HAP-1 (cell line): ENCODE measurements around the gene KANSL1.
"Not testable (repeated sequence)": the region's sequence is repeated elsewhere in the genome, so short reads cannot be mapped to it uniquely, and the experiment has no call there.

Experiments used
- DNase-seq, 2 experiments: peaks; one replicate each; pipeline ENCODE4 v3.0.0-alpha.2; 2016 to 2020; ENCODE audit warnings: low spot score in 2 of 2
- H3K27me3 ChIP-seq: fragments of 250-450 bp; sonication (Bioruptor Pico); 2 replicates; pipeline ENCODE4 v1.5.1; 2020; ENCODE audit warnings: low read depth, mild to moderate bottlenecking, moderate library complexity
- H3K36me3 ChIP-seq: fragments of 250-450 bp; sonication (Bioruptor Pico); replicated peaks from 2 replicates; pipeline ENCODE4 v1.5.1; 2020; ENCODE audit warnings: mild to moderate bottlenecking
- H3K4me1 ChIP-seq: fragments of 250-450 bp; sonication (Bioruptor Pico); 2 replicates; pipeline ENCODE4 v1.5.1; 2020; ENCODE audit warnings: mild to moderate bottlenecking
- H3K4me3 ChIP-seq: fragments of 250-450 bp; sonication (Bioruptor Pico); 2 replicates; pipeline ENCODE4 v1.5.1; 2020; ENCODE audit warnings: mild to moderate bottlenecking, moderate library complexity
- H3K9me3 ChIP-seq: fragments of 250-450 bp; sonication (Bioruptor Pico); 2 replicates; pipeline ENCODE4 v1.5.1; 2020; ENCODE audit warnings: mild to moderate bottlenecking, moderate library complexity
- in situ Hi-C: fragments of 300-500 bp; cut with MboI; formaldehyde crosslinking; loops from 3 replicates; pipeline ENCODE4 v1.14.3; 2020; ENCODE audit warnings: low sequenced_read_pairs, inconsistent platforms, mixed read lengths

The KANSL1 gene

DNA sequence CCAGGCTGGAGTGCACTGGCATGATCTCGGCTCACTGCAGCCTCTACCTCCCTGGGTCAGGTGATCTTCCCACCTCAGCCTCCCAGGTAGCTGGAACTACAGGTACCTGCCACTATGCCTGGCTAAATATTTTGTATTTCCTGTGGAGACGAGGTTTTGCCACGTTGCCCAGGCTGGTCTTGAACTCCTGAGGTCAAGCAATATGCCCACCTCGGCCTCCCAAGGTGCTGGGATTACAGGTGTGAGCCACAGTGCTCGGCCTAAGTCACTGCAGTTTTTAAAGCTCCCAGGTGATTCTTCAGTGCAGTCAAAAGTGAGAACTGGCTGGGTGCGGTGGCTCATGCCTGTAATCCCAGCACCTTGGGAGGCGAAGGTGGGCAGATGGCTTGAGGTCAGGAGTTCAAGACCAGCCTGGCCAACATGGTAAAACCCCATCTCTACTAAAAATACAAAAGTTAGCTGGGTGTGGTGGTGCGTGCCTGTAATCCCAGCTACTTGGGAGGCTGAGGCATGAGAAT lies 173.8 kb downstream of the KANSL1 start:
- in situ Hi-C loops, H3K27me3 ChIP-seq, H3K36me3 ChIP-seq: not testable (repeated sequence)

DNA sequence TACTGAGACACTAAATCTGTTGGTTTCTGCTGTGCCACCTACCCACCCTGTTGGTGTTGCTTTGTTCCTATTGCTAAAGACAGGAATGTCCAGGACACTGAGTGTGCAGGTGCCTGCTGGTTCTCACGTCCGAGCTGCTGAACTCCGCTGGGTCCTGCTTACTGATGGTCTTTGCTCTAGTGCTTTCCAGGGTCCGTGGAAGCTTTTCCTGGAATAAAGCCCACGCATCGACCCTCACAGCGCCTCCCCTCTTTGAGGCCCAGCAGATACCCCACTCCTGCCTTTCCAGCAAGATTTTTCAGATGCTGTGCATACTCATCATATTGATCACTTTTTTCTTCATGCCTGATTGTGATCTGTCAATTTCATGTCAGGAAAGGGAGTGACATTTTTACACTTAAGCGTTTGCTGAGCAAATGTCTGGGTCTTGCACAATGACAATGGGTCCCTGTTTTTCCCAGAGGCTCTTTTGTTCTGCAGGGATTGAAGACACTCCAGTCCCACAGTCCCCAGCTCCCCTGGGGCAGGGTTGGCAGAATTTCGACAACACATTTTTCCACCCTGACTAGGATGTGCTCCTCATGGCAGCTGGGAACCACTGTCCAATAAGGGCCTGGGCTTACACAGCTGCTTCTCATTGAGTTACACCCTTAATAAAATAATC lies 179.6 kb downstream of the KANSL1 start:
- H3K9me3 ChIP-seq, result no peaks in the 10 kb centered on the region
- no peaks in the 10 kb centered on the region for H3K4me1 ChIP-seq
- no peak overlapping the region for H3K4me3 ChIP-seq
- in situ Hi-C loops, result no loop called here
- no peaks in the 10 kb centered on the region for H3K36me3 ChIP-seq
- no peaks in the 10 kb centered on the region for H3K27me3 ChIP-seq
- DNase-seq, result no peak

More for the DNA sequence above, 173.8 kb downstream of the KANSL1 start:
- not testable (repeated sequence) for DNase-seq, H3K4me3 ChIP-seq, H3K4me1 ChIP-seq, H3K9me3 ChIP-seq

DNA sequence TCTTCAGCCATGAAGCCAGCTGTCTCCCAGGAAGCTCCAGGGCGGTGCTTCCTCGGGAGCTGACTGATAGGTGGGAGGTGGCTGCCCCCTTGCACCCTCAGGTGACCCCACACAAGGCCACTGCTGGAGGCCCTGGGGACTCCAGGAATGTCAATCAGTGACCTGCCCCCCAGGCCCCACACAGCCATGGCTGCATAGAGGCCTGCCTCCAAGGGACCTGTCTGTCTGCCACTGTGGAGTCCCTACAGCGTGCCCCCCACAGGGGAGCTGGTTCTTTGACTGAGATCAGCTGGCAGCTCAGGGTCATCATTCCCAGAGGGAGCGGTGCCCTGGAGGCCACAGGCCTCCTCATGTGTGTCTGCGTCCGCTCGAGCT lies 180.1 kb downstream of the KANSL1 start:
- H3K27me3 ChIP-seq, result no peaks in the 10 kb centered on the region
- no peaks in the 10 kb centered on the region for H3K9me3 ChIP-seq
- no peaks in the 10 kb centered on the region for H3K4me1 ChIP-seq
- no peak overlapping the region for H3K4me3 ChIP-seq
- in situ Hi-C loops, result no loop called here
- no peaks in the 10 kb centered on the region for H3K36me3 ChIP-seq
- no peak for DNase-seq

DNA sequence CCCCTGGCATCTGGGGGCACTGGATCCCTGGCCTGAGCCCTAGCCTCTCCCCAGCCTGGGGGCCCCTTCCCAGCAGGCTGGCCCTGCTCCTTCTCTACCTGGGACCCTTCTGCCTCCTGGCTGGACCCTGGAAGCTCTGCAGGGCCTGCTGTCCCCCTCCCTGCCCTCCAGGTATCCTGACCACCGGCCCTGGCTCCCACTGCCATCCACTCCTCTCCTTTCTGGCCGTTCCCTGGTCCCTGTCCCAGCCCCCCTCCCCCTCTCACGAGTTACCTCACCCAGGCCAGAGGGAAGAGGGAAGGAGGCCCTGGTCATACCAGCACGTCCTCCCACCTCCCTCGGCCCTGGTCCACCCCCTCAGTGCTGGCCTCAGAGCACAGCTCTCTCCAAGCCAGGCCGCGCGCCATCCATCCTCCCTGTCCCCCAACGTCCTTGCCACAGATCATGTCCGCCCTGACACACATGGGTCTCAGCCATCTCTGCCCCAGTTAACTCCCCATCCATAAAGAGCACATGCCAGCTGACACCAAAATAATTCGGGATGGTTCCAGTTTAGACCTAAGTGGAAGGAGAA lies 180.6 kb downstream of the KANSL1 start:
- Histone ChIP-seq H3K9me3 (no peaks in the 10 kb centered on the region), H3K4me1 (no peaks in the 10 kb centered on the region), H3K36me3 (no peaks in the 10 kb centered on the region), H3K4me3 (no peak overlapping the region), H3K27me3 (no peaks in the 10 kb centered on the region)
- in situ Hi-C loops, result no loop called here
- no peak for DNase-seq

DNA sequence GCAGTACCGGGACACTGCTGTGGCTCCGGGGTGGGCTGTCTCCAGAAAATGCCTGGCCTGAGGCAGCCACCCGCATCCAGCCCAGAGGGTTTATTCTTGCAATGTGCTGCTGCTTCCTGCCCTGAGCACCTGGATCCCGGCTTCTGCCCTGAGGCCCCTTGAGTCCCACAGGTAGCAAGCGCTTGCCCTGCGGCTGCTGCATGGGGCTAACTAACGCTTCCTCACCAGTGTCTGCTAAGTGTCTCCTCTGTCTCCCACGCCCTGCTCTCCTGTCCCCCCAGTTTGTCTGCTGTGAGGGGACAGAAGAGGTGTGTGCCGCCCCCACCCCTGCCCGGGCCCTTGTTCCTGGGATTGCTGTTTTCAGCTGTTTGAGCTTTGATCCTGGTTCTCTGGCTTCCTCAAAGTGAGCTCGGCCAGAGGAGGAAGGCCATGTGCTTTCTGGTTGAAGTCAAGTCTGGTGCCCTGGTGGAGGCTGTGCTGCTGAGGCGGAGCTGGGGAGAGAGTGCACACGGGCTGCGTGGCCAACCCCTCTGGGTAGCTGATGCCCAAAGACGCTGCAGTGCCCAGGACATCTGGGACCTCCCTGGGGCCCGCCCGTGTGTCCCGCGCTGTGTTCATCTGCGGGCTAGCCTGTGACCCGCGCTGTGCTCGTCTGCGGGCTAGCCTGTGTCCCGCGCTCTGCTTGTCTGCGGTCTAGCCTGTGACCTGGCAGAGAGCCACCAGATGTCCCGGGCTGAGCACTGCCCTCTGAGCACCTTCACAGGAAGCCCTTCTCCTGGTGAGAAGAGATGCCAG lies 181.3 kb downstream of the KANSL1 start:
- Histone ChIP-seq H3K4me1 (no peaks in the 10 kb centered on the region), H3K36me3 (no peaks in the 10 kb centered on the region), H3K4me3 (no peak overlapping the region), H3K27me3 (no peaks in the 10 kb centered on the region), H3K9me3 (no peaks in the 10 kb centered on the region)
- no peak for DNase-seq
- in situ Hi-C loops, result no loop called here

DNA sequence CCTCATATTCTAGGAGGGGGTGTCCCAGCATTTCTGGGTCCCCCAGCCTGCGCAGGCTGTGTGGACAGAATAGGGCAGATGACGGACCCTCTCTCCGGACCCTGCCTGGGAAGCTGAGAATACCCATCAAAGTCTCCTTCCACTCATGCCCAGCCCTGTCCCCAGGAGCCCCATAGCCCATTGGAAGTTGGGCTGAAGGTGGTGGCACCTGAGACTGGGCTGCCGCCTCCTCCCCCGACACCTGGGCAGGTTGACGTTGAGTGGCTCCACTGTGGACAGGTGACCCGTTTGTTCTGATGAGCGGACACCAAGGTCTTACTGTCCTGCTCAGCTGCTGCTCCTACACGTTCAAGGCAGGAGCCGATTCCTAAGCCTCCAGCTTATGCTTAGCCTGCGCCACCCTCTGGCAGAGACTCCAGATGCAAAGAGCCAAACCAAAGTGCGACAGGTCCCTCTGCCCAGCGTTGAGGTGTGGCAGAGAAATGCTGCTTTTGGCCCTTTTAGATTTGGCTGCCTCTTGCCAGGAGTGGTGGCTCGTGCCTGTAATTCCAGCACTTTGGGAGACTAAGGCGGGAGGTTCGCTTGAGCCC lies 182.5 kb downstream of the KANSL1 start:
- Histone ChIP-seq H3K9me3 (no peaks in the 10 kb centered on the region), H3K36me3 (no peaks in the 10 kb centered on the region), H3K27me3 (no peaks in the 10 kb centered on the region), H3K4me3 (no peak overlapping the region), H3K4me1 (no peaks in the 10 kb centered on the region)
- in situ Hi-C loops, result no loop called here
- no peak for DNase-seq

DNA sequence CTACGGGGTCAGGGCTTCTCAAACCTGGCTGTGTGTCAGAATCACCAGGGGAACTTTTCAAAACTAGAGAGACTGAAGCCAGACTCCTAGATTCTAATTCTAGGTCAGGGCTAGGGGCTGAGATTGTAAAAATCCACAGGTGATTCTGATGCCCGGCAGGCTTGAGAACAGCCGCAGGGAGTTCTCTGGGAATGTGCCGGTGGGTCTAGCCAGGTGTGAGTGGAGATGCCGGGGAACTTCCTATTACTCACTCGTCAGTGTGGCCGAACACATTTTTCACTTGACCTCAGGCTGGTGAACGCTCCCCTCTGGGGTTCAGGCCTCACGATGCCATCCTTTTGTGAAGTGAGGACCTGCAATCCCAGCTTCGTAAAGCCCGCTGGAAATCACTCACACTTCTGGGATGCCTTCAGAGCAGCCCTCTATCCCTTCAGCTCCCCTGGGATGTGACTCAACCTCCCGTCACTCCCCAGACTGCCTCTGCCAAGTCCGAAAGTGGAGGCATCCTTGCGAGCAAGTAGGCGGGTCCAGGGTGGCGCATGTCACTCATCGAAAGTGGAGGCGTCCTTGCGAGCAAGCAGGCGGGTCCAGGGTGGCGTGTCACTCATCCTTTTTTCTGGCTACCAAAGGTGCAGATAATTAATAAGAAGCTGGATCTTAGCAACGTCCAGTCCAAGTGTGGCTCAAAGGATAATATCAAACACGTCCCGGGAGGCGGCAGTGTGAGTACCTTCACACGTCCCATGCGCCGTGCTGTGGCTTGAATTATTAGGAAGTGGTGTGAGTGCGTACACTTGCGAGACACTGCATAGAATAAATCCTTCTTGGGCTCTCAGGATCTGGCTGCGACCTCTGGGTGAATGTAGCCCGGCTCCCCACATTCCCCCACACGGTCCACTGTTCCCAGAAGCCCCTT lies 183.3 kb downstream of the KANSL1 start:
- no peaks in the 10 kb centered on the region for H3K4me1 ChIP-seq
- no peaks in the 10 kb centered on the region for H3K9me3 ChIP-seq
- no peak for DNase-seq
- H3K4me3 ChIP-seq, result no peak overlapping the region
- H3K27me3 ChIP-seq, result no peaks in the 10 kb centered on the region
- in situ Hi-C loops, result loop anchor here (10.0 kb wide), 1 partner anchor 205 kb away; no protein-coding TSS in a partner anchor
- no peaks in the 10 kb centered on the region for H3K36me3 ChIP-seq

DNA sequence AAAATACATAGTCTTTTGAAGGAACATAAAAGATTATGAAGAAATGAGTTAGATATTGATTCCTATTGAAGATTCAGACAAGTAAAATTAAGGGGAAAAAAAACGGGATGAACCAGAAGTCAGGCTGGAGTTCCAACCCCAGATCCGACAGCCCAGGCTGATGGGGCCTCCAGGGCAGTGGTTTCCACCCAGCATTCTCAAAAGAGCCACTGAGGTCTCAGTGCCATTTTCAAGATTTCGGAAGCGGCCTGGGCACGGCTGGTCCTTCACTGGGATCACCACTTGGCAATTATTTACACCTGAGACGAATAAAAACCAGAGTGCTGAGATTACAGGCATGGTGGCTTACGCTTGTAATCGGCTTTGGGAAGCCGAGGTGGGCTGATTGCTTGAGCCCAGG lies 184.6 kb downstream of the KANSL1 start:
- DNase-seq, result no peak
- in situ Hi-C loops, result loop anchor here (10.0 kb wide), 1 partner anchor 206 kb away; no protein-coding TSS in a partner anchor
- no peaks in the 10 kb centered on the region for H3K9me3 ChIP-seq
- H3K27me3 ChIP-seq, result no peaks in the 10 kb centered on the region
- no peak overlapping the region for H3K4me3 ChIP-seq
- no peaks in the 10 kb centered on the region for H3K4me1 ChIP-seq
- H3K36me3 ChIP-seq, result no peaks in the 10 kb centered on the region

DNA sequence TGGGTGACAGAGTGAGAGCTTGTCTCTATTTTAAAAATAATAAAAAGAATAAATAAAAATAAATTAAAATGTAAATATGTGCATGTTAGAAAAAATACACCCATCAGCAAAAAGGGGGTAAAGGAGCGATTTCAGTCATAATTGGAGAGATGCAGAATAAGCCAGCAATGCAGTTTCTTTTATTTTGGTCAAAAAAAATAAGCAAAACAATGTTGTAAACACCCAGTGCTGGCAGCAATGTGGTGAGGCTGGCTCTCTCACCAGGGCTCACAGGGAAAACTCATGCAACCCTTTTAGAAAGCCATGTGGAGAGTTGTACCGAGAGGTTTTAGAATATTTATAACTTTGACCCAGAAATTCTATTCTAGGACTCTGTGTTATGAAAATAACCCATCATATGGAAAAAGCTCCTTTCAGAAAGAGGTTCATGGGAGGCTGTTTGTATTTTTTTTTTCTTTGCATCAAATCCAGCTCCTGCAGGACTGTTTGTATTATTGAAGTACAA lies 185.7 kb downstream of the KANSL1 start:
- no peaks in the 10 kb centered on the region for H3K36me3 ChIP-seq
- in situ Hi-C loops, result loop anchor here (10.0 kb wide), 1 partner anchor 207 kb away; no protein-coding TSS in a partner anchor
- no peaks in the 10 kb centered on the region for H3K9me3 ChIP-seq
- H3K4me1 ChIP-seq, result no peaks in the 10 kb centered on the region
- H3K27me3 ChIP-seq, result no peaks in the 10 kb centered on the region
- no peak overlapping the region for H3K4me3 ChIP-seq
- no peak for DNase-seq

DNA sequence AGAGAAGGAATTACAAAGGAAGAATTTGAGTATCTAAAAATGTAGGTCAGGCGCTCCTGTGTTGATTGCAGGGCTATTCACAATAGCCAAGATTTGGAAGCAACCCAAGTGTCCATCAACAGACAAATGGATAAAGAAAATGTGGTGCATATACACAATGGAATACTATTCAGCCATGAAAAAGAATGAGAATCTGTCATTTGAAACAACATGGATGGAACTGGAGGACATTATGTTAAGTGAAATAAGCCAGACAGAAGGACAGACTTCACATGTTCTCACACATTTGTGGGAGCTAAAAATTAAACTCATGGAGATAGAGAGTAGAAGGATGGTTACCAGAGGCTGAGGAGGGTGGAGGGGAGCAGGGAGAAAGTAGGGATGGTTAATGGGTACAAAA lies 187.1 kb downstream of the KANSL1 start:
- not testable (repeated sequence) for H3K36me3 ChIP-seq, H3K27me3 ChIP-seq, DNase-seq, H3K4me3 ChIP-seq, H3K9me3 ChIP-seq, H3K4me1 ChIP-seq
- in situ Hi-C loops, result loop anchor here (10.0 kb wide), 1 partner anchor 209 kb away; no protein-coding TSS in a partner anchor

DNA sequence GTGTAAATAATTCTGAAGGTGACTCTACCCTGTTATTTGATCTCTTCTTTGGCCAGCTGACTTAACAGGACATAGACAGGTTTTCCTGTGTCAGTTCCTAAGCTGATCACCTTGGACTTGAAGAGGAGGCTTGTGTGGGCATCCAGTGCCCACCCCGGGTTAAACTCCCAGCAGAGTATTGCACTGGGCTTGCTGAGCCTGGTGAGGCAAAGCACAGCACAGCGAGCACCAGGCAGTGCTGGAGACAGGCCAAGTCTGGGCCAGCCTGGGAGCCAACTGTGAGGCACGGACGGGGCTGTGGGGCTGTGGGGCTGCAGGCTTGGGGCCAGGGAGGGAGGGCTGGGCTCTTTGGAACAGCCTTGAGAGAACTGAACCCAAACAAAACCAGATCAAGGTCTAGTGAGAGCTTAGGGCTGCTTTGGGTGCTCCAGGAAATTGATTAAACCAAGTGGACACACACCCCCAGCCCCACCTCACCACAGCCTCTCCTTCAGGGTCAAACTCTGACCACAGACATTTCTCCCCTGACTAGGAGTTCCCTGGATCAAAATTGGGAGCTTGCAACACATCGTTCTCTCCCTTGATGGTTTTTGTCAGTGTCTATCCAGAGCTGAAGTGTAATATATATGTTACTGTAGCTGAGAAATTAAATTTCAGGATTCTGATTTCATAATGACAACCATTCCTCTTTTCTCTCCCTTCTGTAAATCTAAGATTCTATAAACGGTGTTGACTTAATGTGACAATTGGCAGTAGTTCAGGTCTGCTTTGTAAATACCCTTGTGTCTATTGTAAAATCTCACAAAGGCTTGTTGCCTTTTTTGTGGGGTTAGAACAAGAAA lies 189.1 kb downstream of the KANSL1 start:
- Histone ChIP-seq H3K27me3 (no peaks in the 10 kb centered on the region), H3K4me1 (no peaks in the 10 kb centered on the region), H3K9me3 (no peaks in the 10 kb centered on the region), H3K4me3 (no peak overlapping the region), H3K36me3 (no peaks in the 10 kb centered on the region)
- in situ Hi-C loops, result loop anchor here (5.0 to 10.0 kb wide), 2 partner anchors 48 to 211 kb away; no protein-coding TSS in a partner anchor
- no peak for DNase-seq

DNA sequence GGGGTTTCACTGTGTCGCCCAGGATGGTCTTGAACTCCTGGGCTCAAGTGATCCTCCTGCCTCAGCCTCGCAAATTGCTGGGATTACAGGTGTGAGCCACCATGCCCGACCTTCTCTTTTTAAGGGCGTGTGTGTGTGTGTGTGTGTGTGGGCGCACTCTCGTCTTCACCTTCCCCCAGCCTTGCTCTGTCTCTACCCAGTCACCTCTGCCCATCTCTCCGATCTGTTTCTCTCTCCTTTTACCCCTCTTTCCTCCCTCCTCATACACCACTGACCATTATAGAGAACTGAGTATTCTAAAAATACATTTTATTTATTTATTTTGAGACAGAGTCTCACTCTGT lies 190.3 kb downstream of the KANSL1 start:
- in situ Hi-C loops, result loop anchor here (5.0 to 10.0 kb wide), 2 partner anchors 49 to 212 kb away; no protein-coding TSS in a partner anchor
- Histone ChIP-seq H3K27me3 (no peaks in the 10 kb centered on the region), H3K36me3 (no peaks in the 10 kb centered on the region), H3K4me3 (no peak overlapping the region), H3K4me1 (no peaks in the 10 kb centered on the region), H3K9me3 (no peaks in the 10 kb centered on the region)
- DNase-seq, result no peak
